SK-N-SH treated with all-trans-retinoic acid at 6 μM for 48 hours (cell line): ENCODE results near the gene FSTL3.

Experiments used
- ATAC-seq: fragments of 200-7000 bp; cut with Tn5 transposase; 3 replicates; pipeline ENCODE4 v1.9.1; 2020; ENCODE audit warnings: mild to moderate bottlenecking, moderate library complexity
- ARNTL ChIP-seq: fragments of 450-650 bp; formaldehyde crosslinking; IDR thresholded peaks from 2 replicates; pipeline ENCODE4 v1.5.0; 2020; ENCODE audit warnings: low read depth, mild to moderate bottlenecking, moderate library complexity, borderline replicate concordance
- BACH2 ChIP-seq: fragments of 250-450 bp; sonication (Bioruptor Pico); IDR thresholded peaks from 2 replicates; pipeline ENCODE4 v1.9.0; 2021; ENCODE audit warnings: mild to moderate bottlenecking, borderline replicate concordance
- CREB5 ChIP-seq: fragments of 250-450 bp; sonication (Bioruptor Pico); IDR thresholded peaks from 2 replicates; pipeline ENCODE4 v1.5.1; 2020; ENCODE audit warnings: low read depth, mild to moderate bottlenecking, moderate library complexity
- CSDC2 ChIP-seq: fragments of 250-450 bp; sonication (Bioruptor Pico); IDR thresholded peaks from 2 replicates; pipeline ENCODE4 v1.5.0; 2020; ENCODE audit warnings: mild to moderate bottlenecking, moderate library complexity
- CSRNP3 ChIP-seq: fragments of 250-450 bp; sonication (Bioruptor Pico); IDR thresholded peaks from 2 replicates; pipeline ENCODE4 v1.5.1; 2021; ENCODE audit warnings: mild to moderate bottlenecking, moderate library complexity
- ESRRG ChIP-seq: fragments of 250-450 bp; sonication (Bioruptor Pico); IDR thresholded peaks from 2 replicates; pipeline ENCODE4 v1.6.1; 2021; ENCODE audit warnings: mild to moderate bottlenecking
- GLIS3 ChIP-seq: fragments of 250-450 bp; sonication (Bioruptor Pico); IDR thresholded peaks from 2 replicates; pipeline ENCODE4 v1.5.0; 2020; ENCODE audit warnings: mild to moderate bottlenecking, moderate library complexity
- OSR1 ChIP-seq: fragments of 250-450 bp; sonication (Bioruptor Pico); IDR thresholded peaks from 2 replicates; pipeline ENCODE4 v1.8.0; 2022; ENCODE audit warnings: moderate library complexity, mild to moderate bottlenecking, inconsistent platforms
- PATZ1 ChIP-seq: fragments of 250-450 bp; sonication (Bioruptor Pico); IDR thresholded peaks from 2 replicates; pipeline ENCODE4 v1.8.0; 2020; ENCODE audit warnings: mild to moderate bottlenecking, moderate library complexity, borderline replicate concordance
- POU6F1 ChIP-seq: fragments of 250-450 bp; sonication (Bioruptor Pico); IDR thresholded peaks from 2 replicates; pipeline ENCODE4 v1.8.0; 2021; ENCODE audit warnings: low read depth, mild to moderate bottlenecking, moderate library complexity, borderline replicate concordance
- RARB ChIP-seq: fragments of 250-450 bp; sonication (Bioruptor Pico); IDR thresholded peaks from 2 replicates; pipeline ENCODE4 v1.8.0; 2021; ENCODE audit warnings: mild to moderate bottlenecking, moderate library complexity
- SNAI2 ChIP-seq: fragments of 250-450 bp; sonication (Bioruptor Pico); IDR thresholded peaks from 2 replicates; pipeline ENCODE4 v1.5.0; 2020; ENCODE audit warnings: mild to moderate bottlenecking, moderate library complexity
- TCF4 ChIP-seq: fragments of 250-450 bp; sonication (Bioruptor Pico); IDR thresholded peaks from 2 replicates; pipeline ENCODE4 v1.8.0; 2021; ENCODE audit warnings: mild to moderate bottlenecking, moderate library complexity, borderline replicate concordance
- TOX ChIP-seq: fragments of 250-450 bp; sonication (Bioruptor Pico); IDR thresholded peaks from 2 replicates; pipeline ENCODE4 v1.8.0; 2021; ENCODE audit warnings: mild to moderate bottlenecking, moderate library complexity, borderline replicate concordance
- TSHZ2 ChIP-seq: fragments of 250-450 bp; sonication (Bioruptor Pico); IDR thresholded peaks from 2 replicates; pipeline ENCODE4 v1.5.0; 2020; ENCODE audit warnings: mild to moderate bottlenecking, moderate library complexity
- ZFP3 ChIP-seq: fragments of 250-450 bp; sonication (Bioruptor Pico); IDR thresholded peaks from 2 replicates; pipeline ENCODE4 v1.5.0; 2020; ENCODE audit warnings: mild to moderate bottlenecking, moderate library complexity
- ZFP30 ChIP-seq: fragments of 450-650 bp; formaldehyde crosslinking; IDR thresholded peaks from 2 replicates; pipeline ENCODE4 v1.5.0; 2022; ENCODE audit warnings: mild to moderate bottlenecking, moderate library complexity
- ZNF565 ChIP-seq: fragments of 450-650 bp; formaldehyde crosslinking; conservative IDR thresholded peaks from 2 replicates; pipeline ENCODE4 v1.5.0; 2020; ENCODE audit warnings: low read depth, mild to moderate bottlenecking, moderate library complexity
- ZNF70 ChIP-seq: fragments of 450-650 bp; formaldehyde crosslinking; IDR thresholded peaks from 2 replicates; pipeline ENCODE4 v1.5.0; 2020; ENCODE audit warnings: mild to moderate bottlenecking, moderate library complexity
- ZNF8 ChIP-seq: fragments of 450-650 bp; formaldehyde crosslinking; IDR thresholded peaks from 2 replicates; pipeline ENCODE4 v1.5.0; 2020; ENCODE audit warnings: mild to moderate bottlenecking, moderate library complexity

The FSTL3 gene

GRCh38 chr19:682678-683320 is 6.6 kb downstream of the FSTL3 start:
- ATAC-seq: no peak
- no peak for TF ChIP-seq ZNF565 (CRISPR knock-in tag)
- TF ChIP-seq TCF4 (CRISPR knock-in tag): no peak
- no peak for TF ChIP-seq POU6F1 (CRISPR knock-in tag)
- no peak for TF ChIP-seq ZFP30 (CRISPR knock-in tag)
- no peak for TF ChIP-seq SNAI2 (CRISPR knock-in tag)
- TF ChIP-seq ESRRG: no peak
- no peak for TF ChIP-seq CREB5 (CRISPR knock-in tag)
- TF ChIP-seq TOX (CRISPR knock-in tag): no peak
- no peak for TF ChIP-seq TSHZ2 (CRISPR knock-in tag)
- no peak for TF ChIP-seq CSRNP3
- no peak for TF ChIP-seq OSR1 (CRISPR knock-in tag)
- TF ChIP-seq CSDC2 (CRISPR knock-in tag): no peak
- no peak for TF ChIP-seq ZFP3
- TF ChIP-seq ZNF8: no peak
- TF ChIP-seq ARNTL (CRISPR knock-in tag): no peak
- no peak for TF ChIP-seq BACH2 (CRISPR knock-in tag)
- no peak for TF ChIP-seq ZNF70 (CRISPR knock-in tag)
- no peak for TF ChIP-seq PATZ1 (CRISPR knock-in tag)
- no peak for TF ChIP-seq RARB (CRISPR knock-in tag)

- ATAC-seq: no peak
- TF ChIP-seq OSR1 (CRISPR knock-in tag) (no peak), GLIS3 (no peak), SNAI2 (CRISPR knock-in tag) (no peak), ZNF565 (CRISPR knock-in tag) (no peak), ESRRG (no peak), TSHZ2 (CRISPR knock-in tag) (no peak)
Observed at GRCh38 chr19:685454-685931, 9.3 kb downstream of the FSTL3 start.
